Epithelial cell of esophagus (primary cell): ENCODE data around the gene DHX34.
A peak's percentile ranks its signal among the peaks of the same experiment; 100 is the strongest.
"Not testable (repeated sequence)": the region's sequence is repeated elsewhere in the genome, so short reads cannot be mapped to it uniquely, and the experiment has no call there.

Source experiments
- DNase-seq: peaks from one replicate; pipeline ENCODE4 v3.0.0; 2010; ENCODE audit warnings: low read depth
- H3K4me3 ChIP-seq: 2 replicates; pipeline ENCODE4 v1.5.1; 2011; ENCODE audit warnings: mild to moderate bottlenecking, low read length, control low read depth
- TF ChIP-seq, protein P1 (sequence below): IDR thresholded peaks from 2 replicates; pipeline ENCODE4 v1.5.1; 2011; ENCODE audit warnings: low read depth, mild to moderate bottlenecking, low read length, control low read depth, inconsistent platforms; ENCODE audit not compliant: insufficient read depth; ENCODE audit errors: missing control alignments

Gene DHX34

DNA sequence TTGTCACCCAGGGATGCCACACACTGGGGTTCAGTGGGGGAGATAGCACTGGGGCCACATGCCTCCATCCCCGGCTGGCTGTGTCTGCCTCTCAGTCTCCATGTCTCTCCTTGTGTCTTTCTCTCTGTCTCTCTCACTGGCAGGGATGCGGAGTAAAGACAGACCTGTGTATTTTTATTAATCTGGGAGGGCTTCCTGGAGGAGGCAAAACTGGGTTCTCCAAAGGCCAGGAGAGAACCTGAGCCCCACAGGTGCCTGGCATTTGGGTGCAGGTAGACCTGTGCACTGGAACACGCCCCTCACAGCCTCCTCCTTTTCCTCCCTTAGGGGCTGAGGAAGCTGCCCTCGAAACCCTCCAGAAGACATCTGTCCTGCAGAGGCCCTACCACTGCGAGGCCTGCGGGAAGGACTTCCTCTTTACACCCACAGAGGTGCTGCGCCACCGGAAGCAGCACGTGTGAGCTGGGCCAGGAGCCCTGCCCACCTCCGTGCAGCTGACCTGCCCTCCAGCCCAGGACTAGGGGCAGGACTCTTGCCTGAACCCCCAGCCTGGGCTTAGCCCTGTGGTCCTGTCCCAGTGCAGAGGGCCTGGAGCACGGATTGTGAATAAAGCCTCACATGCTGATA lies 32.7 kb downstream of the DHX34 start:
- DNase-seq = no peak
- TF ChIP-seq, protein P1, sequence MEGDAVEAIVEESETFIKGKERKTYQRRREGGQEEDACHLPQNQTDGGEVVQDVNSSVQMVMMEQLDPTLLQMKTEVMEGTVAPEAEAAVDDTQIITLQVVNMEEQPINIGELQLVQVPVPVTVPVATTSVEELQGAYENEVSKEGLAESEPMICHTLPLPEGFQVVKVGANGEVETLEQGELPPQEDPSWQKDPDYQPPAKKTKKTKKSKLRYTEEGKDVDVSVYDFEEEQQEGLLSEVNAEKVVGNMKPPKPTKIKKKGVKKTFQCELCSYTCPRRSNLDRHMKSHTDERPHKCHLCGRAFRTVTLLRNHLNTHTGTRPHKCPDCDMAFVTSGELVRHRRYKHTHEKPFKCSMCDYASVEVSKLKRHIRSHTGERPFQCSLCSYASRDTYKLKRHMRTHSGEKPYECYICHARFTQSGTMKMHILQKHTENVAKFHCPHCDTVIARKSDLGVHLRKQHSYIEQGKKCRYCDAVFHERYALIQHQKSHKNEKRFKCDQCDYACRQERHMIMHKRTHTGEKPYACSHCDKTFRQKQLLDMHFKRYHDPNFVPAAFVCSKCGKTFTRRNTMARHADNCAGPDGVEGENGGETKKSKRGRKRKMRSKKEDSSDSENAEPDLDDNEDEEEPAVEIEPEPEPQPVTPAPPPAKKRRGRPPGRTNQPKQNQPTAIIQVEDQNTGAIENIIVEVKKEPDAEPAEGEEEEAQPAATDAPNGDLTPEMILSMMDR = no peak
- H3K4me3 ChIP-seq = no peak overlapping the region

DNA sequence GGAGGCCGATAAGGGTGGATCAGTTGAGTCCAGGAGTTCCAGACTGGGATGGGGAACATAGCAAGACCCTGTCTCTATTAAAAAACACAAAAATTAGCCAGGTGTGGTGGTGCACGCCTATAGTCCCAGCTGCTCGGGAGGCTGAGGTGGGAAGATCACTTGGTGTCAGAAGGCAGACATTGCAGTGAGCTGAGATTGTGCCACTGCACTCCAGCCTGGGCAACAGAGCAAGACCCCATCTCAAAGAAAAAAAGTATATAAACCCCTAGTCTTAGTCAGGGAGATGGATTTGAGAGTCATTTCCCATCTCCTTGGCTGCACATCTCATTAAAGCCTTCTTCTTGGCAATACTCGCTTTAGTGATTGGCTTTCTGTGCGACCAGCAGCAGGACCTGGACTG lies 34.8 kb downstream of the DHX34 start:
- not testable (repeated sequence) for H3K4me3 ChIP-seq, DNase-seq

DNA sequence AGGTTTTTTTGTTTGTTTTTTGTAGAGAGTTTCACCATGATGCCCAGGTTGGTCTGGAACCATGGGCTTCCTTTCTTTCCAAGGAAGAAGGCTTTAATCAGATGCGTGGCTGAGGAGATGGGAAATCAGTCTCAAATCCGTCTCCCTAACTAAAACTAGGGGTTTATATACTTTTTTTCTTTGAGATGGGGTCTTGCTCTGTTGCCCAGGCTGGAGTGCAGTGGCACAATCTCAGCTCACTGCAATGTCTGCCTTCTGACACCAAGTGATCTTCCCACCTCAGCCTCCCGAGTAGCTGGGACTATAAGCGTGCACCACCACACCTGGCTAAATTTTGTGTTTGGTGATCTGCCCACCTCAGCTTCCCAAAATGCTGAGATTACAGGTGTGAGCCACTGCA lies 35.4 kb downstream of the DHX34 start:
- not testable (repeated sequence) for DNase-seq, H3K4me3 ChIP-seq

GRCh38 chr19:47386582-47386981 lies 37.5 kb downstream of the DHX34 start:
- not testable (repeated sequence) for DNase-seq, H3K4me3 ChIP-seq

DNA sequence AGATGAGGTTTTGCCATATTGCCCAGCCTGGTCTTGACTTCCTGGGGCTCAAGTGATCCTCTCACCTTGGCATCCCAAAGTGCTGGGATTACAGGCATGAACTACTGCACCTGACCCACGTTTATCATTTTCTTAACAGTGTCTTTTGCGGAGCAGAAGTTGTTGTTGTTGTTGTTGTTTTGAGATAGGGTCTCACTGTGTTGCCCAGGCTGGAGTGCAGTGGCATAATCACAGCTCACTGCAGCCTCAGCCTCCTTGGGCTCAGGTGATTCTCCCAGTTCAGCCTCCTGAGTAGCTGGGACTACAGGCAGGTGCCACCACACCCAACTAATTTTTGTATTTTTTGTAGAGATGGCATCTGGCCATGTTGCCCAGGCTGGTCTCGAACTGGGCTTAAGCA lies 38.5 kb downstream of the DHX34 start:
- not testable (repeated sequence) for H3K4me3 ChIP-seq, DNase-seq

- H3K4me3 ChIP-seq, DNase-seq: not testable (repeated sequence)
Measured at GRCh38 chr19:47388721-47389120, 39.6 kb downstream of the DHX34 start.

DNA sequence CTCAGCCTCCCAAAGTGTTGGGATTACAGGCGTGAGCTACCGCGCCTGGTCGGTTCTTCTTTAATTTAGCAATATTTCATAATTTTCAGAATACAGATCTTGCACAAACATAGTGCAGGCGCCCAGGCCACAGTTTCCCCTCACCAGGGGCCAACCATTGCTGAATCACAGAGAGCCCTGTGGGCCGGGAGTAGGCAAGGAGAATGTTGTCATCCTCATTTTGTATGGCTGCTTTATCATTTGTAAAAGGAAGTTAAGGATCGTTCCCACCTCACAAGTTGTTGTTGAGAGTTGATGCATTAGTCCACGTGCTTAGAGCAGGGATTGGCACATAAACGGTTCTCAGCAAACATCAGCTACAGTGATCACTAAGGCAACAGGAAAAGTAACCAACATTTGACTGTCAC lies 40.0 kb downstream of the DHX34 start:
- TF ChIP-seq, protein P1 = no peak
- DNase-seq = peak; percentile 19
- H3K4me3 ChIP-seq = no peak overlapping the region

- TF ChIP-seq, protein P1 = no peak
- H3K4me3 ChIP-seq = no peak overlapping the region
- no peak for DNase-seq
Measured at GRCh38 chr19:47390533-47391488, 41.7 kb downstream of the DHX34 start.

DNA sequence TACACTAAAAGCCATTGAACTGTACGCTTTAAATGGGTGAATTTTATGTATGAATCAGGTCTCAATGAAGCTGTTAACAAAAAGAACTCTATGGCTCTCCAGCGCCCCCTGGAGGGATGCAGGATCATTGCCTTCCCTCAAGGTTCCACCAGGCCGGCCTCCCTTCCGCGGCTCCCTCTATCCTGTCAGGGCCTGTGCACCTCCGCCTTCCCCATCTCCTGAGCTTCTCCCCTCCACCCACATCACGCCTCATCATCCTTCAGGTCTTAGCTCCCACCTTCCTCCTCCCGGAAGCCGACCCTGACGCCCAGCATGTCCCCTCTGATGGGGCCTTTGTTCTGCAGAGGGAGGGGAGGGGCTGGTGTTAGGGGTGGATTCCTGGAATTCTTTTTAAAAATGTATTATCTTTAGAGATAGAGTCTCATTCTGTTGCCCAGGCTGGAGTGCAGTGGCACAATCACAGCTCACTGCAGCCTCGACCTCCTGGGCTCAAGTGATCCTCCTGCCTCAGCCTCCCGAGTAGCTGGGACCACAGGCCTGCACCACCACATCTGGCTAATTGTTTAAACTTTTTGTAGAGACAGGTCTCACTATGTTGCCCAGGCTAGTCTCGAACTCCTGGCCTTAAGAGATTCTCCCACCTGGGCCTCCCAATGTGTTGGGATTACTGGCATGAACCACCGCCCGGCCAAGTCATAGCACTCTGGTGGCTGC lies 42.6 kb downstream of the DHX34 start:
- peak; percentile 73 for DNase-seq
- TF ChIP-seq, protein P1 = peak; percentile 93
- H3K4me3 ChIP-seq = no peak overlapping the region
